ENCODE measurements around the gene UBA1.
A peak's percentile ranks its signal among the peaks of the same experiment; 100 is the strongest.

UBA1 gene

GRCh38 chrX:47190445-47191269 is 3.0 kb upstream of the UBA1 start:
- peak; percentile 79 for DNase-seq

DNA sequence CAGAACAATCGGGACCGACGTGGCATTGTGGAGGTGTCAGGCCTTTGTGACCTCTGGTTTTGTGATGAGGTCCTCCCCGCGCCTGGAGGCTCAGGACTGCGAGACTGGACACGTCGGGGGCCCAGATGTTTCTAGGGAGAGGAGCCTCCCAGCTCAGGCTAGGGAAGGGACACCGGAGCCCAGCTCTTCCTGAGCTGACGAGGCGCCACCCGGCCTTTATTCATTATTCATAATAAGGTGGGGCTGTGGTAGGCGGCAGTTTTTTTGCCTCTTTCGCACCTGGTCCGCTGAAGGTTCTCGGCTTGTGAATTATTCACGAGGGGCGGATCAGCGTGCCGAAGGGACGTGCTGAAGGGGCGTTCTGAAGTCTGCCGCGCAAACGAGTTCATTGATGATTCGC is 2.3 kb upstream of the UBA1 start:
- peak; percentile 32 for DNase-seq

DNA sequence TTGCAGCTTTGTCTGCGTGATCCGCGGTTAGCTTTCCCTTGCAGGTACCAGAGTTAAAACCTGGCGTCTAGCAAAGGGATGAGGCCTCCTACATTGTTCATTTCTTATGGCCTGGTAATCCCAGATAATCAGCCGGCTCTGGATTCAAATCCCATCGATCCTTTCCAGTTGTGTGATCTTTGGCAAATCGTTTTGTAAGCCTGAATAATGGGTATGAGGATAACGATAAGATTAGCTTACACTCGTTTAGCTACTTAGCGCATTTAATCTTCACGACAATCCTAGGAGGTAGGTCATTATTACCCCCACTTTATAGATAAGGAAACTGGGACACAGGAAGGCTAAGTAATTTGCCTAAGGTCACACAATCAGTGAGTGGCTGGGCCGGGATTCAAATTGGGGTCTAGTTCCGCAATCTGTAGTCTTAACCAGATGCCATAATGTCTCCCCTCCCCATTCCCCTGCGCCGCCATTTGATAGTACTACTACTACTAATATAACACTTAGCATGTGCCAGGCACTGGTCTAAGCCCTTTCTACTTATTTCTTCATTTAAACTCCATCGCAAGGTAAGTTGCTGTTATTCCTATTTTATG is 1.7 kb upstream of the UBA1 start:
- DNase-seq: no peak

DNA sequence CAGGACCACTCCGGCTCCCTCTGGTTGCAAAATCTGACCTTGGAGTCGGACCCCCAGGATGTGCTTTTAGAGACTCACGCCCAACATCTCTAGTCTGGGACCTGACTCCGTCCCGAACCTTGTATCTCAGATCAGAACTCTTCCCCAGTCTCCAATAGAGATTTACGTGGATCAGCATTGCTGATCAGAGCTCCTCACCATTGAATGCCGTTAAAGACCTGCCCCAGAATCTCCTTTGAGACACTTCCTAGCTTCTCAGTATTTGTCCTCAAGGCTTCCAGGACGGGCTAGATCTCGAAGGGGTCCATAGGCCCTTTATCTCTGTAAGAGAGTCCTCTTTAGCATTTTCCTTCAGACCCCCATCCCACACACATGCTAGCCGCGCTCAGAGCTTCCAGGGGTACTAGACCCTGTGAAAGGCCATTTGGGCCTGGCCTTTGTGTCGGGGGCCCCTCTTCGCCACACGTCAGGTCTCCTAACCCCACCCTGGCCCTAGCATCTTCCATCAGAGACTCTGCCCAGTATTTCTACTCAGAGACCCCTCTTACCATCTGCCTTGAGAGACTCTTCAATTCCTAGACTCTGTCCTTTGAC is 662 bp downstream of the UBA1 start:
- DNase-seq: no peak

GRCh38 chrX:47196098-47196497 is 2.5 kb downstream of the UBA1 start:
- no peak for DNase-seq

DNA sequence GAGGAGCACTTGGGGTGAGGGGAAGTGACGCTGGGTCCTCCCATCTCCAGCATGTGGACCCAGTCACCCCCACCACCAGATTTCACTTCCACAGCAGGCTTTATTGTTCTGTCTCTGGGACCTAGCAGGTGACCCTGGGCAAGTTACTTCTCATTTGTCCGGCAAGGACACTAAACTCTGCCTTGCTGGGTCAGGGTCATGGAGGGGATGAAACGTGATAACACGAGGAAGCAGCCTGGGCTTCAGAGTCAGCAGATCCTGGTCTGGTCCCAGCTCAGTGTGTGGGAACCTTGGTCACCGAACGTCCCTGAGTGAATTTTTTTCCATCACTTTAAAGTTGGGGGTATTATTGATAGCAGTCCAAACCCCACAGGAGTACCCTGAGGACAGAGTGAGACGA is 3.9 kb downstream of the UBA1 start:
- DNase-seq: no peak

DNA sequence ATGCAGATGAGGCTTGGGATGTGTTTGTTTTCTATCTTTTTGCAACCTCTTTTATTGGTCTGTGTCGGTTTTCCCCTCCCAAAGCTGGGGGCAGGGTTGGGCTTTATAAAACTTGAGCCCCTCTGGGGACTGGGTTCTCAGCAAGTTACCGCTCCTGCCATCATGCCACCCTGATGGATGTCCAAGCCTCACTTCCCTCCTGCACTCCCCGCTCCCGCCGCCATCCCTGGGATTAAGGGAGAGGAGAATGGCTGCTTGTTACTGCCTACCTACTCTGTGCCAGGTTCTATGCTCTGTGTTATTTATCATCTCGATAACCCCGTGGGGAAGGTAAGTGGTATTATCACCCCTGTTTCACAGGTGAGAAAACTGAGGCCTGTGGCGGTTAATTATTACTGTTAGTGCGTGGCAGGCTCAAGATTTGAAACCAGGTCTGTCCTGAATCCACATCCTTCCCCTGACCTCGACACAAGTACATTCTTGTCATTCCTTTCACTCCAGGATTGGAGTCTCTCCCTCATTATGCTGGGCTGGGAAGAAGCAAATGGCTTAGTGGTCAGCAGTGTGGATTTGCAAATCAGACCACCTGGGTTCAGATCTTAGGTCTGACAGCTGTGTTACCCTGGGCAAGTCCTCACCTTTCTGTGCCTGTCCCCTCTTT is 4.5 kb downstream of the UBA1 start:
- no peak for DNase-seq

DNA sequence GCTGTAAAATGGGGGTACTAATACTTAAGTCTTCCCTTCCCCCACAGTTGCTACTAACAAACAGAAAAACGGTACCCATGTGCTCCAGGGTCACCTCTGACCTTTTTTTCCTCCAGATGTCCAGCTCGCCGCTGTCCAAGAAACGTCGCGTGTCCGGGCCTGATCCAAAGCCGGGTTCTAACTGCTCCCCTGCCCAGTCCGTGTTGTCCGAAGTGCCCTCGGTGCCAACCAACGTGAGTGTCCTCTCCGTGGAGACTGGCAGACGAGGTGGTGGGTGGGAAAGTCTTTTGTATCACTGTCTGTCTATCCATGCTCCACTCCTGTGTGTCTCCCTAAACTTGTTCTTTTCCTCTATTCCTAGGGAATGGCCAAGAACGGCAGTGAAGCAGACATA is 5.1 kb downstream of the UBA1 start:
- no peak for DNase-seq

DNA sequence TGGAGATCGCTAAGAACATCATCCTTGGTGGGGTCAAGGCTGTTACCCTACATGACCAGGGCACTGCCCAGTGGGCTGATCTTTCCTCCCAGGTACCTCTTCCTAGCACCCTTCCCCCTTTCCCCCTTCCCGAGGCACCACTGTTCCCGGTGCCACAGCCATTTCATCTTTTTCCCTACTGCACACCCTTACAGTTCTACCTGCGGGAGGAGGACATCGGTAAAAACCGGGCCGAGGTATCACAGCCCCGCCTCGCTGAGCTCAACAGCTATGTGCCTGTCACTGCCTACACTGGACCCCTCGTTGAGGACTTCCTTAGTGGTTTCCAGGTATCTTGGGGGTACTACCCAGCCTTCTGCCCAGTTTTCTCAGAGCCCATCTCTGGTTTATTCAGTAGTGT is 5.7 kb downstream of the UBA1 start:
- DNase-seq: no peak

DNA sequence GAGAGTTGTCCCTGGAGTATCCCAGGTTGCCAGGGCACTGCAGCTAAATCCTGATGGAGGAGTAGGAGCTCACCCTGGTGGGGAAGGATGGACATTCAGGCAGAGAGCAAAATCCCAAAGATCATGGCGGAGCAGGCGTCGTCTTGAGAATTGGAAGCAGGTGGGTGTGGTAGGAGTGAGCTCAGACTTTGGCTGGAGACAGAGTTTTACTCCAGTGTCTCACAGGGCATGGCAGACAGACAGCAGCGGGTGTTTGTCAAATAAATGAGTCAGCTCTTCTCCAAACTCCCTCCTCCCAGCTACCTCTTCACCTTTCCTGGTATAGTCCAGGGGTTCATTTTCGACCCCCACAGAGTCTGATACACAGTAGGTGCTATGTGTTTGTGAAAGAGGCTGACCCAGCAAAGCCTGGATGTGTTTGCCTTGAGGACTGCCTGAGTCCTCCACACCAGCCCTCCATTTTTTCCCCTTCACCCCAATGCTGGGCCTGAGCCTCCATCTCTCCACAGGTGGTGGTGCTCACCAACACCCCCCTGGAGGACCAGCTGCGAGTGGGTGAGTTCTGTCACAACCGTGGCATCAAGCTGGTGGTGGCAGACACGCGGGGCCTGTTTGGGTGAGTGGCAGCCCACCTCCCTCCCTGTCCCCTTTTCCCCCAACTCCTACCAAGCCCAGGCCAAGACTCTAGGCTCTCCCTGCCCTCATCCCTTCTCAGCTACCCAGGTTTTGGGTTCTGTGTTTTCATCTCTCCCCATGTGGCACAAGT is 6.9 kb downstream of the UBA1 start:
- no peak for DNase-seq

DNA sequence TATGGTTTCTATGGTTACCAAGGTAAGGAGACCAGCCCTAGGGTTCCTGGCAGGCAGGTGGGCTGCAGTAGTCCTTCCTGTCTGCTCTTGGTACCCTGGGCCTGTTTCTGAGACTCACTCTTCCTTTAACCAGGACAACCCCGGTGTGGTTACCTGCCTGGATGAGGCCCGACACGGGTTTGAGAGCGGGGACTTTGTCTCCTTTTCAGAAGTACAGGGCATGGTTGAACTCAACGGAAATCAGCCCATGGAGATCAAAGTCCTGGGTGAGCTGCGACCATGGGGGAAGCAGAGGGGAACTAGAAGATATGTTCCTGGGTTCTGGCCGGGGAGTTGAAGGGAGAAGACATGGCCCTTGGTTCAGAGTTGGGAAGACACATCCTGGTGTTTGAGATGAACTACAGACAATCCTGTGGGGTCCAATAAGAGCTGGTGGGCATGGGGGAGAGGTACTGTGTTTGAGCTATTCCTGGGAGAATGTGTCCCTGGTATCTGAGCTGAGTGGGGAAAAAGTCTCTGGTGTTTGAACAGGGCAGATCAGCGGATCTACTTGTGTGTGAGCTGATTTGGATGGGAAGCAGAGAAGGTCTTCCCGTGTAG is 7.8 kb downstream of the UBA1 start:
- DNase-seq: no peak

GRCh38 chrX:47202316-47202715 is 8.7 kb downstream of the UBA1 start:
- no peak for DNase-seq

DNA sequence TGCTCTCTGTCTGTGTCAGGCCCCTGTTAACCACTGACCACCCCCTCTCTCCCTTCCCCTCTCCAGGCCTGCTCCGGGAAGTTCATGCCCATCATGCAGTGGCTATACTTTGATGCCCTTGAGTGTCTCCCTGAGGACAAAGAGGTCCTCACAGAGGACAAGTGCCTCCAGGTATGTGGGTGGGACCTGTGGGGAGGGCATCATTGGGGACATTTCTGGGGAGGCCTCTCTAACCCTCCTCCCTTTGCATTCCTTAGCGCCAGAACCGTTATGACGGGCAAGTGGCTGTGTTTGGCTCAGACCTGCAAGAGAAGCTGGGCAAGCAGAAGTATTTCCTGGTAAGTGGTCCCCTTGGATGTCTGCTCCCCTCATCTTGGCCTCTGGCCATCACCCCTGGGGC is 9.2 kb downstream of the UBA1 start:
- no peak for DNase-seq

- DNase-seq: no peak
These were observed 11.3 kb downstream of the UBA1 start for GRCh38 chrX:47204970-47205369.

- no peak for DNase-seq
These were observed 12.7 kb downstream of the UBA1 start for GRCh38 chrX:47206316-47206715.

- DNase-seq: no peak
These were observed 14.5 kb downstream of the UBA1 start for GRCh38 chrX:47208108-47208507.

GRCh38 chrX:47209508-47210238 is 16.0 kb downstream of the UBA1 start:
- no peak for DNase-seq

GRCh38 chrX:47210661-47211425 is 17.2 kb downstream of the UBA1 start:
- DNase-seq: no peak

- DNase-seq: no peak
These were observed 19.0 kb downstream of the UBA1 start for GRCh38 chrX:47212381-47213293.

Data from DMS153 (cell line).